GM23248 (cell line): Measurements from ENCODE around the gene LRP1-AS.

Source experiments
- EZH2 ChIP-seq: fragments of 200-600 bp; sonication (generic); IDR thresholded peaks from 2 replicates; pipeline ENCODE4 v1.6.1; 2018; ENCODE audit warnings: antibody characterized with exemption, mild to moderate bottlenecking; ENCODE audit not compliant: insufficient read depth, poor library complexity, severe bottlenecking
- EZH2phosphoT487 ChIP-seq: fragments of 200-600 bp; sonication (generic); IDR thresholded peaks from 2 replicates; pipeline ENCODE4 v1.6.1; 2018; ENCODE audit warnings: antibody characterized with exemption, moderate library complexity, mild to moderate bottlenecking, low read depth; ENCODE audit not compliant: insufficient read depth

DNA sequence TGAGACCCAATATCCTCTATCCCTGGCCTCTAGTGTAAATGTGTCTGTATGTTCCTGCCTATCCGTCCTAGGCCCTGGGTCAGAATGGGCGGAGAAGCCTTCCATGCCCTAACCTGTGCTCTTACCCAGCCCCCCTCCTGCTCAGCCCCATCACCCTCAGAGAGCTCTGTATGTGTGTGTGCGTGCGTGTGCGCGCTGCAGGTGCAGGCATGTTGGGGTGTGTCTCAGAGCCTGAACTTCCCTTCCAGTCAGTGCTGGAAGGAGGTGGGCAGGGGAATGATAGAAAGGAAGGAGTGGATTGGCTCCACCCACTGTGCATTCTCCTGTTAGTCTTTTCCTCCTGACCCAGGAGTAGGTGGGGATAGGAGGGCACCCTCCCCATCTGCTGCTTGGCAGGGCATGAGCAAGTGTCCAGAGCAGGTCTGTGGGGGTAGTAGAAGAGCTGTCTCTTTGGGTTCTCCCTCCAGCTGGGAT is 51.3 kb downstream of the LRP1-AS start:
- TF ChIP-seq EZH2 (no peak), EZH2phosphoT487 (no peak)
